HCEC 1CT (cell line): ENCODE data around the gene DNMT1.

Experiments used
- DNase-seq: peaks from one replicate; pipeline ENCODE4 v3.0.0-alpha.2; 2017

The DNMT1 gene

DNA sequence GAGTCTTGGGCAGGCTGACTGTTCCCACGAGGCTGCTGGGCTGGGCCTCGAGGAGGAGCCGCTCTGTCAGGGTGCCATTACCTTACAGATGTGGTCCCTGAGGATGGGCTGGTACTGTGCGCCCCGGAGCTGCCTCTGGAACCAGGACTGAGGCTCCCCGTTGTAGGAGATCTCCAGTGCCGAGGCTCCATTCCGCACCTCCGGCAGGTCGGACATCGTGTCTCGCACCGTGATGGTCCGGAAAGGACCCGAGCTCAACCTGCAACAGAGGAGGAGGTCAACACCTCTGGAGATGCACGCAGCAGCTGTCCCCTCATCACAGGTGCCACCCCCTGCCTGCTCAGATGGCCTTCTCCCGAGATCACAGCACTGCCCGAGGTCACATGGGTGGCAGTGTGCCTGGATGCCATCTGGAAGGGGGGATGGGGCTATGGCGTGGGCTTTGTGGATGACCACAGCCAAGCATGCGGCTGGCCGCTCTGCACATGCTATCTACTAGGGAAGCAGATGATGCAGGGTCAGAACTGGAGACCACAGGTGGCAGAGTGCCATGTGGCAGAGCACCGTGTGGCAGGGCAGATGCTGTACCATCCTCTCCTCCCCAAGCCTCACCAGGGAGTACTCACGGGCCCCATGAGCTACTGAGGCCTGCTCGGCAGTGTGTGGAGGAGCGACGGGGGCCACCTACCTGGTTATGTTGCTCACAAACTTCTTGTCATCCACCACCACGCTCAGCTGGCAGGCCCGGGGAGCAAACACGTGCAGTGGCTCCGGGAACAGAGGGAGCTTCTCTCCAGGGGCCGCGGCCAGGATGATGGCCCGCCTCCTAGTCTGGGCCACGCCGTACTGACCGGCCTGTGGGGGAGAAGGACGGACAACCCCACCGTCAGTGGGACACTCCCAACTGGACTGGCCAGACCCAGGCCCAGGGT is 56.7 kb downstream of the DNMT1 start:
- DNase-seq: no peak

DNA sequence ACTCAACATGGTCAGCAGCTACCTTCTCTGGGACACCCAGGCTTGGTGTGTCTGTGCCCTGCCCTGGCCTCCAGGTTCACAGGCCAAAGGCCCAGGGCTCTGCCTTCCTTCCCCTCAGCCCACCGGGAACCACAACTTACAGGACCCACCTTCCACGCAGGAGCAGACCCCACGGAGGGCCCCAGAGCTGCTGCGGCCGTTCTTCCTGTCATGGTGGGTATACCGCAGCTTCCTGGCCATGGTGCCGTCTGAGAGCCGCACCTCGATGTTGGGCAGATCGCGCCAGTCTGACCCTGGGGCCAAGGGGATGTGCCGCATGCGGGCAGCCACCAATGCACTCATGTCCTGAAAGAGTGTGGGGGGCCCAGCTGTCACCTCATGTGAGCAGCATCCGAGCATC is 57.8 kb downstream of the DNMT1 start:
- no peak for DNase-seq

DNA sequence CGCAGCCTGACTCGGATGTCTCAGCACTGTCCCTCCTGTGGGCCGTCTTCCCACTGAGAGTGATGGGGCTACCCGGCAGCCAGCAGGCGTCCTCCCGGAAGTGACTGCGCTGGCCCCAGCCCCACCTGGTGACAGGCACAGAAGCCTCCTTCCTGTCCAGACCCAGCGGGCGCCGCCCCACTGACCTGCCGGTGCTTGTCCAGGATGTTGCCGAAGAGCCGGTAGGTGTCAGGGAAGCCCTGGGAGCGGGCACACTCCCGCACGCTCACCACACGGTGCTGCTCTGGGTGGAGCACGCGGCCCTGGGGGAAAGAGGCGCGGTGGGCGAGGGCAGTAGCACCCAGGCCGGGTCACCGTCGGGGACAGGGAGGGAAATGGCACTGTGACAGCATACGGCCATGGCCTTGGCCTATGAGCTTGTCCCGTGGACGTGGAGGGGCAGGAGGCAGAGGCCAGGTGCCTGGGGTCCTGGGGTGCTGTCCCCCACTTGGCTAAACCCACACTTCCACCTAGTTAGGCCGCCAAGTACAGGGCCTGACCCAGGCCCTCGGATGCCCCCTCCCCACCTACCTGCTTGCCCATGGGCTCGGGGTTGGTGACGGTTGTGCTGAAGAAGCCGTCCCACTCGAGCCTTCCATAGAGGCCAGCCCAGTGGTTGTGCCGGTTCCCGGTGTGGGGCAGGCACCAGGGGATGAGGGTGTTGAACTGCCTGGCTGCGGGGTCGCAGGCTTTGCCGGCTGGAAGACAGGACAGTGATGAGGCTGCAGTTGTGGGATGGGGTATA is 59.0 kb downstream of the DNMT1 start:
- DNase-seq: no peak

DNA sequence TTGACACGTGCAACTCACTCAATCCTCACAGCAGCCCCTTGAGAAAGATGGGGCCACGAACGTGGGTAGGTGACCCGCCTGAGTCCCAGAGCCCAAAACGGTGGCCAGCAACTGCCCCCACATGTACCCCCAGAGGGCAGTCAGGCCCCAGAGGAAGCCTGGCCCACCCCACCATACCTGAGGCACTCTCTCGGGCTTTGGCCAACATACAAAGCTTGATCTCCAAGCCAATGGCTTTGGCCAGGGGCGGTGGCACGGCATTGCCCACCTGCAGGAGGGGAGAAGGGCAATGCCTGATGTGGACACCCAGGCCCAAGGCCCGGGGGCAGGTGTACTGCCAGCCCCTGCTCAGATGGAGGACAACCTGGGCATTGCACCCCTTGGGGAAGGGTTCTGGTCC is 60.7 kb downstream of the DNMT1 start:
- DNase-seq: no peak

DNA sequence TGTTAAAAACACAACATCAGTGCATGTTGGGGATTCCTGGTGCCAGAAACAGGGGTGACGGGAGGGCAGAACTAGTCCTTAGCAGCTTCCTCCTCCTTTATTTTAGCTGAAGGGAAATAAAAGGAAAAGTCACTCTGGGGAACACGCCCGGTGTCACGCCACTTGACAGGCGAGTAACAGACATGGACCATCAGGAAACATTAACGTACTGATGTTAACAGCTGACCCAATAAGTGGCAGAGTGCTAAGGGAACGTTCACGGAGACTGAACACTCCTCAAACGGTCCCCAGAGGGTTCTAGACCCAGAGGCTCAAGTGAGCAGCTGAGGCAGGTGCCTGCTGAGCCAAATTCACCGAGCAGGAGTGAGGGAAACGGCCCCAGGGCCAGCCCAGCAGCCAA is 61.2 kb downstream of the DNMT1 start:
- DNase-seq: no peak

DNA sequence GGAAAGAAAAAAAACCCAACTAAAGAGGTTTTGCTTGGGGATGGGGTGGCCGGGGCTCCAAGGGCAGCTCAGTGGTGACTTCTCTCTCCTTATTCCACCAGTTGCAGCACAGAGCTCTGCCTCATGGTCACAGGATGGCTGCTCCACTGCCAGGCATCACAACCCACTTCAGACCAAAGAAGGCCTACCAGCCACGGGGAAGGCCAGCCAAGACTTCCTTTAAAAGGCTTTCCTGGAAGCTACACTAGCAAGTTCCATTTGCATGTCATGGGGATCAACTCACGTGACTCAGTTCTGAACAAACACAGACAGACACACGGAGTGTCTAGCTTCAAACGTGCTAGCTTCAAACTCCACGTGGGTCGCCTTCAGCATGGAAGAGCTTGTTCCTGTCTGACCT is 61.8 kb downstream of the DNMT1 start:
- no peak for DNase-seq

DNA sequence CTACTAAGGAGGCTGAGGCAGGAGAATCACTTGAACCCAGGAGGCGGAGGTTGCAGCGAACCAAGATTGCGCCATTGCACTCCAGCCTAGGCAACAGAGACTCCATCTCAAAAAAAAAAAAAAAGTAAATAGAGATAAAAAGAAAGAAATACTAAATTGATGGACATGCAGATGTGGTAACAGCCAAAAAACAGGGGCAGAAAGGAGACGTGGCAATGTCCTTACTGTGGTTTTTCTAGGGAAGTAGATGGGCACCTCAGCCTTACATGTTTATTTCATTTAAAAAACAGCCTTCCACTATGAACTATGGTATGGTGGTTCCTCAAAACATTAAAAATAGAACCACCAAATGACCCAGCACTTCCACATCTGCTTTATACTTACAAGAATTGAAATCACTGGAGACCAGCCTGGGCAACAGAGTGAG is 68.5 kb downstream of the DNMT1 start:
- no peak for DNase-seq

DNA sequence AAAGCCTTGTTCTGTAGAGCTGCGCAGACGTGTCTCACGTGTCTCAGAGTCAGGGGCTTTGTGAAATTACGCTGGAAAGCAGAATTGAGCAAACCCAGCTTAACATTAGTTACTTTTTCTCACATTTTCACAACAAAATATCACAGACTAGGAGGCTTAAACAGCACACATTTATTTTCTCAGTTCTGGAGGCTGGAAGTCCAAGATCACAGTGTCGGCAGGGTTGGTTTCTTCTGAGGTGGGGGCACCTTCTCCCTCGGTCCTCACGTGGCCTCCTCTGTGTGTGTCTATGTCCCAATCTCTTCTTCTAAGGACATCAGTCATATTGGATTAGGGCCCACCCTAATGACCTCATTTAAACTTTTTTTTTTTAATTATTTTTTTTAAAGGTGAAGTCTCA is 70.3 kb downstream of the DNMT1 start:
- no peak for DNase-seq

DNA sequence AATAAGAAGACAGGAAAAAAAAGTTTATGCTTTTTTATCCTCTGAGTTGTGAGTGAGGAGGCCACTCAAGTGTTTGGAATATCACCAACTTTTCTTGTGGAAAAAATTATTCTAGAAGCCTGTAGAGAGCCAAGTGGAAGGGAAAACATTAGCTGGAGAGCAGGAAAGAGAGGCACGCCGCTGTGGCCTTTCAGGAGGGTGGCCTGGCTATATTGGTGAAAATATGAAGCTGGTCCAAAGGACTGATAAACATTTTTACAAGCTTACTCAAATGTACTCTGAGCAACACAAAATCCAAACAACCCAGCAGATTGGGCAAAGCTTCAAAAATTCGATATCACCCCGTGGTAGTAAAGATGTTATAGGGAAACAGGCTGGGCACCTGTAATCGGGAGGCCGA is 72.7 kb downstream of the DNMT1 start:
- DNase-seq: peak; percentile 75

DNA sequence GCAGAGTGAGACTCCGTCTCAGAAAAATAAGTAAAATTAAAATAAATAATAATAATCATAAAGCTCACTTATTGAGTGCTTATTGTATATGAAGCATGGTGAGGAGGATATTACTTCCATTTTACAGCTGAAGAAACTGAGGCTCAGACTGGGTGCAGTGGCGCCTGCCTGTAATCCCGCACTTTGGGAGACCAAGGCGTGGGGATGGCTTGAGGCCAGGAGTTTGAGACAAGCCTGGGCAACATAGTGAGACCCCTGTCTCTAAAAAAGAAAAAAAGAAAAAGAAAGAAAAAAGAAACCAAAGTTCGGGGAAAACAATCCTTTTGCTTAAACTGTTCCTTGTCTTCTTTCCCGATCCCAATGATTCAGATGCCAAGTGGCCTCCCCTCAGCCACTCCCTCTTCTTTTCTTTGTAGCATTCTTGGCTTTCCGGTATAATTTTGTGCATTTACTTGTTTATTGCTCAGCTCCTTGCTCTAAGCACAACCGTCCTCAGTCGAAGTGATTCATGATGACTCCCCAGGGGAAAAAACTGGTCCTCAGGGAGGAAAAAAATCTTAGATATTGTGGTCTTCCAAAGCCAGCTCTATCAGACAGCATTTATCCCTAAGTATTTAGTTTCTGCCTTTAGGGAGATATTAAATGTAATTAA is 74.1 kb downstream of the DNMT1 start:
- DNase-seq: peak; percentile 93

DNA sequence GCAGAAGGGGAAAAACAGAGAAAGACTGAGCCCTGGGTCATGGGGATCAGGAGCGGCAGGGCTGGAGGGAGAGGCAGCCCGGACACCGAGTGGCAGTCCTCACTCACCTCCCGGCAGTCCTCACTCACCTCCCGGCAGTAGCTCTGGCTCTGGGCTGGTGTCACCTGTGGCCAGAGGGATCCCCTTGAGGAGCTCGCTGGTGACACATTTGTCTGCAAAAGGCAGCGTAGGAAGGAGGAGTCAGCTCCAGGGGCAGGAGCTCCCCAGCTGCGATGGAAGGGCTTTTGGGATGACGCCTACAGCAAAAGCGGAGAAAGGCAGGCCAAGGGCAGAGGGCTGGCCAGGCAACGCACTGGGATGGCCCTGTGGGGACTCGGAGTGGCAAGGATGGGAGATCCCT is 75.8 kb downstream of the DNMT1 start:
- DNase-seq: no peak

DNA sequence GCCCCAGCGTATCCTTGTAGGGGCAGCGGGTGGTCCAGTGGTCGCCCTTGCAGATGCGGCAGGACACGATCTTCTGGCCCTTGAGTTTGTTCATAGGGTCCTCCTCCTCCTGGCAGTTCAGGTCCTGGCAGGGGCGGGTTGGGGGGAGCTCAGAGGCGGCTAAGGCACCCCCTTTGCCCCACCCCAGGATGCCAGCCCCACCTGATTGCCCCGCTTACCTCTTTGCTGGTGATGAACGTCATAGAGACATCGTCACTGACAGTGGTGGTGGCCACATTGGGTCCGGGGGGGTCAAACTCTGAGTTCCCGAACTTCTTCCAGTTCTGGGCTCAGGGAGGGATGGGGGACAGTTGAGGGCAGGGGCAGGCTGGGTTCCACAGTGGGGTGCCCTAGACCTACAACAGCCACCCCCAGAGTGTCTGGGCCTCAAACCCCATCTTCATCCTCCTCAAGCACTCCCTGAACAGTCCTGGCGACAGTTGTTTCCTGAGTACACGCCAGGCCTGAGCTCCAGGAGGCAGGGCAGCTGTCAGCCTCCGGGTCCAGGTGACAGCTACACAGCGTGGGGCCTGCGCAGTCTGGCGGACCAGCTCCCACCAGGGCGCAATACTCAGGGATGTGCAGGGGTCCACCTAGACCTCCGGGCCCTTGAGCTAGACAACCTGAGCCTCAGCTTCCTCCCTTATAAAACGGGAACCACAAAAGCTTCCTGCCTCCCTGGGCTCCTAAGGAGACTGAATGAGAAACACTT is 77.7 kb downstream of the DNMT1 start:
- no peak for DNase-seq

DNA sequence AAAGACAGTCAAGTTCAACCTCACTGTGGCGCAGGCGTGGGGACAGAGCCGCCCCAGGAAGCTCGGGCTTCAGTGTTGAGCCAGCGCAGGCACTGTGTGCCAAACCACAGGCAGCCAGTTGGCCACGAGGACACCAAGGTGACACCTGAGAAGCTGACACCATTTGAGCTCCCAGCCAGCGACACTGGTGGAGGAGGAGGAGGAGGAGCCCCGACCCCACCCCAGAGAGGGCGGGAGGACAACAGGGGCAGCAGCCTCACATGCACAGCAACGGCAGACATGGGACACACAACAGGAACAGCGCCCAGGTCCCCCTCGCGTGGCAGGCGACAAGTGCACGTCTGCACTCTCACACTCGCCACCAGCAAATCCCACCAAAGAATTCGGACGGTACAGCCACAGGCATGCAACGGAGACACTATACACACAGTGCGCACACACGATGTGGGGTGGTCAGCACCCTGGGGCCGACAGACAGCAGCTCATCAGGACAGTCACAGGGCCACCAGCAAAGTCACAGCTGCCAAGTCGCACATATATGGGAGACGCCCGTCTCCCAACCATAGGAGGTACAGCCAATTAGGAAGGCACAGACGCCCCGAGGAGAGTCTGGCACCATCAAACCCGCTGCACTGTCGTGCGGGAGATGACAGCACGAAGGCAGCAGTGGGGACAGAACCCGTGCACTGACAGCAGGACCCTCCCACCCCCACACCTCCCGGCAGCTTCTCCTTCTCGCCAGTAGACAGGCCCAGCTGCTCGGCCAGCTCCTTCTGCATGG is 78.5 kb downstream of the DNMT1 start:
- DNase-seq: no peak

DNA sequence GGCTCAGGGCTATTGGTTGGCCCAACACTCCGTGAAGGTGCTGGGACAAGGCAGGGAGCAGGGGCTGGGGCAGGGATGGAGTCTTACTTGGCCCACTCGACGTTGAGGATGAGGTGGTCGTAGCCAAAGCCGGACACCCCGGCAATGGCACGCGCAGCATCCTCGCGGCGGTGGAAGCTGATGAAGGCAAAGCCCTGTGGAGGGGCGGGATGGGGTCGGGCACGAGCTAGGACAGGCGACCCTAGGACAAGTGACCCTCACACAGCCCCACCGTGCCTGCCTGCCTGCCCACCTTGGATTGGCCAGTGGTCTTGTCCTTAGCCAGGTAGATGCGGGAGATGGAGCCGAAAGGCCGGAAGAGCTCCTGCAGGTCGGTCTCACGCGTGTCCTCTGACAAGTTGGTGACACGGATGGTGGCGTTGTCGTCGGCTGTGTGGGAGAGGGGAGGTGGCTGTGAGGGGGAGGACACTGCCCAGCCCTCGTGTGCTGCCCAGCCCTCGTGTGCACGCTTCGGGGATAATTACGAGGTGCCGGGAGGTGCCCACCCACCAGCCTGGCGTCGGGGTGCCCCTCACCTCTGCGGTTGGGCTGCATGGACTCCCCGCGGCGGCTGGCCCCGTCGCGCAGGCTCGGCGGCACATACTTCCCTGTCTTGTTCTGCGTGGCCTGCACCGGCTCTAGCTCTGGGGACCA is 79.2 kb downstream of the DNMT1 start:
- DNase-seq: no peak

DNA sequence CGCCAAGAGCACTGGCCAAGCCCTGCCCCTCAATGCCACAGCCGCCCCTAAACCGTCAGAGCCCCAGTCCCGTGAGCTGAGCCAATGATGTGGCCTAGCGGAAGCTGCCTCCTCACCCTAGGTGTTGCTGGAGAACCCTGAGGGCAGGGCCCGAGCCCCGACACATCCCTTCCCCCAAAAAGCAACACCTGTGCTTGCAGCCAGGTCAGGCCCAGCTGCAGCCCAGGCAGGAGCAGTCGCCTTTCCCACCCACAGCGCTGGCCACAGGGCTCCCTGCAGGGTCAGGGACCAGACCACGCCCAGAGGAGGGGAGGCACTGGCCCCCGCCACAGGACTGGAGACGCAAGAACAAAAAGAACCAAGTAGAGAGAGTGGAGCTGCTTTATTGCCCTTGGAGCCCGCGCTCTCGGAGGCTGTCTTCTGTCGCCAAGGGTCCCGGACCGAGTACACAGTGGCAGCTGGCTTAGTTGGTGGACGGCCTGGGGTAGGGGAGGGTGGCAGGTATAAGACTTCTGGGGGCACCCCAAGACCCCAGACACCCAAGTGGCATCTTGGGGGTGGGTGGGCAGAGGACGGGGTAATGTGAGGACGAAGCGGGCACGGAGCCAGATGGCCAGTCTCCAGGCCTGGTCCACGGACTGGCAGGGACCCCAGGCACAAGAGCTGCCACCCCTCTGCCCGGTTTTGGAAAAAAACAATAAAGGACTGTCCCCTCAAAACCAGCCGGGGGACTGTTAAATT is 79.9 kb downstream of the DNMT1 start:
- DNase-seq: no peak

DNA sequence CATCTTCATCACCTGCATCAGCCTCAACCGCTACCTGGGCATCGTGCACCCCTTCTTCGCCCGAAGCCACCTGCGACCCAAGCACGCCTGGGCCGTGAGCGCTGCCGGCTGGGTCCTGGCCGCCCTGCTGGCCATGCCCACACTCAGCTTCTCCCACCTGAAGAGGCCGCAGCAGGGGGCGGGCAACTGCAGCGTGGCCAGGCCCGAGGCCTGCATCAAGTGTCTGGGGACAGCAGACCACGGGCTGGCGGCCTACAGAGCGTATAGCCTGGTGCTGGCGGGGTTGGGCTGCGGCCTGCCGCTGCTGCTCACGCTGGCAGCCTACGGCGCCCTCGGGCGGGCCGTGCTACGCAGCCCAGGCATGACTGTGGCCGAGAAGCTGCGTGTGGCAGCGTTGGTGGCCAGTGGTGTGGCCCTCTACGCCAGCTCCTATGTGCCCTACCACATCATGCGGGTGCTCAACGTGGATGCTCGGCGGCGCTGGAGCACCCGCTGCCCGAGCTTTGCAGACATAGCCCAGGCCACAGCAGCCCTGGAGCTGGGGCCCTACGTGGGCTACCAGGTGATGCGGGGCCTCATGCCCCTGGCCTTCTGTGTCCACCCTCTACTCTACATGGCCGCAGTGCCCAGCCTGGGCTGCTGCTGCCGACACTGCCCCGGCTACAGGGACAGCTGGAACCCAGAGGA is 80.6 kb downstream of the DNMT1 start:
- DNase-seq: no peak

DNA sequence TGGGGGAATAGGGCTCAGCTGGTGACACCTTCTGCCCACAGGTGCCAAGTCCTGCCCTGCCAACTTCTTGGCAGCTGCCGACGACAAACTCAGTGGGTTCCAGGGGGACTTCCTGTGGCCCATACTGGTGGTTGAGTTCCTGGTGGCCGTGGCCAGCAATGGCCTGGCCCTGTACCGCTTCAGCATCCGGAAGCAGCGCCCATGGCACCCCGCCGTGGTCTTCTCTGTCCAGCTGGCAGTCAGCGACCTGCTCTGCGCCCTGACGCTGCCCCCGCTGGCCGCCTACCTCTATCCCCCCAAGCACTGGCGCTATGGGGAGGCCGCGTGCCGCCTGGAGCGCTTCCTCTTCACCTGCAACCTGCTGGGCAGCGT is 81.2 kb downstream of the DNMT1 start:
- DNase-seq: no peak

DNA sequence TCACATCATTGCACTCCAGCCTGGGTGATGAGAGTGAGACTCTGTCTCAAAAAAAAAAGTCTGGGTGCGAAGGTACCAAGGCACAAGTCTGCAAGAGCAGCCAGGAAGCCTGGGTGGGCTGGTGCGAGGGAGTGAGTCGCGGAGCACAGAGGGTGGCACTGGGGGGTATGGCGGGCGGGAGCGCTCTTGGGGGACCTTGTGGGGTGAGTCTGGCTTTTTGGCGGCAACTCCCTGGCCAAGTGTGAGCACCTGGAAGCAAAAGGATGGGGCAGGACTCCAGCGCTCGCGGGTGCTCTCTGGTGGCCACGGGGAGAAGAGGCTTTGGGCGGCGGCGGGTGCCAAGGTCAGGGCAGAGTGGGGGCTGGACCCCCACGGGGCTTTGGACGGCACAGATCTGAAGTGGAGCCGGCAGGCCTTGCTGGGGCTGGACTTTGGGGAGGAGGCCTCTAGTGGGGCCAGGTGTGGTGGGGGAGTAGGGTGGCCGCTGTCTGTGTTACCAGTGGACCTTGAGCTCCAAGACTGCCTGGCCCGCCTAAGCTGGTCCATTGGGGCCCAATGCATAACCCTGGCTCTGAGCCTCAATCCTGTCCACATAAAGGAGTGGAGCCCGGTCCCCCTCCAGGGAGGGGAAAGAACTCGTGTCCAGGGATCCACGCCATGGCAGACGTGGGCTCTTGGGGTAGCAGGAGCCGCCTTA is 81.7 kb downstream of the DNMT1 start:
- no peak for DNase-seq

DNA sequence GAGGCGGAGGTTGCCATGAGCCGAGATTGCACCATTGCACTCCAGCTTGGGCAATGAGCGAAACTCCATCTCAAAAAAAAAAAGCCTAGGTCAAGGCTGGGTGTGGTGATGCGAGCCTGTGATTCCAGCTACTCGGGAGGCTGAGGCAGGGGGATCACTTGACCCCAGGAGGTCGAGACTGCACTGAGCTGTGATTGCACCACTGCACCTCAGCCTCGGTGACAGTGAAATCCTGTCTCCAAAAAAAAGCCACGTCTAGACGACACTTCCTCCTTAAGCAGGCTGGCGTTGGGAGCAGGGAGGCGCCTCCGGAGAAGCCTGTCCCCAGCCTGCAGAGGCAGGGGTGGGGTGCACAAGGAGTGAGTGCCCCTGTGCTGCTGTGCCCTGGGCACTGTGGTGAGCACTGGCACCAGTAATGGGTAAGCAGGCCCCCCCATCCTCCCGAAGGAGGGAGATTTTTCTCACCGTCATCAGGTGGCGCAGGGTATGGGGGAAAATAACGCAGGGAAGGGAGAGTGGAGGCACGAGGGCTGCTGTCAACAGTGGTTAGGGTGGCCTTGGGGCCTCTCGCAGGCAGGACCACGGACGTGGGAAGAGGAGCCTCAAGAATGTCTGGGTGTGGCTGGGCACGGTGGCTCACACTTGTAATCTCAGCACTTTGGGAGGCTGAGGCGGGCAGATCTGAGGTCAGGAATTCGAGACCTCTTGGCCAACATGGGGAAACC is 82.6 kb downstream of the DNMT1 start:
- no peak for DNase-seq
